ENCODE results near the gene WWOX.

Gene WWOX

DNA sequence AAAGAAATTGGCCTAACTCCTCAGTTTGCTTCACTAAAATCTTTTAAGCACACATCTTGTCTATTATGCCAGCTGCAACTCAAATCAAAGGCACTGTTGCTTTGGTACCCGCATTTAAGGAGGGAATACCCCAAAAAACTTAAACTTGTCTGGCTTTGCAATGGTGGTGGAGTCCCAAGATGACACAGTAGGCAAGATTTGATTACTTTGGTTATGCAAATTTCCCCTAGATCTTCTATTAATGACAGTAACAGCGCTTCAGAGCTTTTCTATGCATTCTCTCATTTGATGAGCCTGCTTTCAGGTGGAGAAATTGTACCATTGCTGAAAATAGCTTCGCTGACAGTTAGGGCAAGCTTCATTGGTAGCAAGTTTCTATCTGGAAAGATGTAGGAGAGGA lies 27.2 kb downstream of the WWOX start:
- Histone ChIP-seq H3K9me3 (ENCODE audit: control insufficient read depth in 2 of 2, low read length in 2 of 2) (peaks cover 0 to 5% of the 10 kb centered on the region in 2 donors), H3K4me3 (ENCODE audit: low read length in 2 of 2) (peak overlapping the region; percentile 18 to 23), H3K27ac (ENCODE audit: low read length) (no peak overlapping the region), H3K27me3 (ENCODE audit: control insufficient read depth in 1 of 2, insufficient read depth in 2 of 2, low read length in 2 of 2) (no peaks in the 10 kb centered on the region), H3K4me1 (ENCODE audit: control insufficient read depth, insufficient read depth, low read length) (peaks cover 11% of the 10 kb centered on the region), H3K36me3 (ENCODE audit: control insufficient read depth in 2 of 2, insufficient read depth in 2 of 2, low read length in 2 of 2) (peaks cover 0 to 2% of the 10 kb centered on the region in 2 donors), H3K9ac (ENCODE audit: low read length in 2 of 2) (no peak overlapping the region)

DNA sequence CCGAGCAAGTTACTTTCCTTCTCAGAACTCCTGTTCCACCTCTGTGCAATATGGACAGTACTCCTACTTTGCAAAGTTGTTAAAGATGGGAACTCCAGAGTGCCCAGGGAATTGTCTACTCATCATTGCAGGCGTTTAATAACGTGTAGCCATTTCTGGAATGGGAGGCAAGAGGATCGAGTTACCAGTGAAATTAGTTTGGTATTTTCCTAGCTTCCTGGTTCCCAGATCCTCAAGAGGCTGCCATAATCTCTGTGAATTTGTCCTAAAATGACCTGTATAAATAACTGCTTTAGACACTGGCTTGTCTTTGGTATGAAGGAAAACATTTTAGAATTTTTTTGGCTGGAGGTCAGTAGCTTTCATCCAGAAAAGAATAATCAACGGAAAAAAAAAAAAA lies 27.7 kb downstream of the WWOX start:
- H3K4me3 ChIP-seq (ENCODE audit: low read length in 2 of 2): peak overlapping the region; percentile 18 to 23
- peaks cover 0 to 5% of the 10 kb centered on the region in 2 donors for H3K9me3 ChIP-seq (ENCODE audit: control insufficient read depth in 2 of 2, low read length in 2 of 2)
- no peak overlapping the region for H3K9ac ChIP-seq (ENCODE audit: low read length in 2 of 2)
- no peaks in the 10 kb centered on the region for H3K27me3 ChIP-seq (ENCODE audit: control insufficient read depth in 1 of 2, insufficient read depth in 2 of 2, low read length in 2 of 2)
- H3K27ac ChIP-seq (ENCODE audit: low read length): no peak overlapping the region
- peaks cover 0 to 2% of the 10 kb centered on the region in 2 donors for H3K36me3 ChIP-seq (ENCODE audit: control insufficient read depth in 2 of 2, insufficient read depth in 2 of 2, low read length in 2 of 2)
- H3K4me1 ChIP-seq (ENCODE audit: control insufficient read depth, insufficient read depth, low read length): peaks cover 11% of the 10 kb centered on the region

DNA sequence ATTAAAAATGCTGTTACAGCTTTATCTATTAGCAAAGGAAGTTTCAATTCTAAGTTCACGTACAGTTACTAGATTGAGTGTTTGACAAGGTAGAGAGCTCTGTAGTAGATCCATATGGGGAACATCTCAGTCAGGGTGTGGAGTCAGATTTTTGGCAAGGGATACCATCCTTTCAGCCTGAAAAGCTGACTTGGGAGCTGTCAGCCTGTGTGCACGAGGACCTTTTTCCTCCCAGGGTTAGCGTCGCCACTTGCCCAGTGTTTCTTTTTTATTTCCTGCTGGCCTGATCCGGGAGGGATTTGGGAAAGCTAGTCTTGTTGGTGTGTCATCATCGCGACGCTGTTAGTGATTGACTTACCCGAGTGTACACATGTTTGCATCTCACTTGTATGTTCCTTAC lies 29.5 kb downstream of the WWOX start:
- H3K36me3 ChIP-seq (ENCODE audit: control insufficient read depth in 2 of 2, insufficient read depth in 2 of 2, low read length in 2 of 2): peaks cover 0 to 2% of the 10 kb centered on the region in 2 donors
- H3K9ac ChIP-seq (ENCODE audit: low read length in 2 of 2): no peak overlapping the region
- H3K27ac ChIP-seq (ENCODE audit: low read length): no peak overlapping the region
- H3K4me1 ChIP-seq (ENCODE audit: control insufficient read depth, insufficient read depth, low read length): peaks cover 11% of the 10 kb centered on the region
- H3K4me3 ChIP-seq (ENCODE audit: low read length in 2 of 2): peak overlapping the region in 1 of 2 donors; percentile 8
- peaks cover 0 to 5% of the 10 kb centered on the region in 2 donors for H3K9me3 ChIP-seq (ENCODE audit: control insufficient read depth in 2 of 2, low read length in 2 of 2)
- no peaks in the 10 kb centered on the region for H3K27me3 ChIP-seq (ENCODE audit: control insufficient read depth in 1 of 2, insufficient read depth in 2 of 2, low read length in 2 of 2)

DNA sequence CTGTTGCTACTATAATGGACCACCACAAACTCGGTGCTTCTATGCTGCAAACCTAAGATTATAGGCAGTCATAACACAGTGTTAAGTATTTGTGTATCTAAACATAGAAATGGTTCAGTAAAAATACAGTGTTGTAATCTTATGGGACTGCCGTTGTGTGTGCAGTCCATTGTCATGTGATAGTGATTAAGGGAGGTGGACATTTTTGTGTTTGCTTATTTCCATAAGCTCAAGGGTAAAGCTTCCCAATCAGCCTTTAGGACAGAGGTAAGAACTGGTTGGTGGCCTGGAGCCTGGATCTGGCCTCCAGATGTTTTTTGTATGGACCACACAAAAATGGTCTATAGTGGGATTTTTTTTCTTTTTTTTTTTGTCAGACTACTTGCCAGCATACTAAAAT lies 29.9 kb downstream of the WWOX start:
- no peak overlapping the region for H3K9ac ChIP-seq (ENCODE audit: low read length in 2 of 2)
- H3K4me3 ChIP-seq (ENCODE audit: low read length in 2 of 2): no peak overlapping the region
- peaks cover 0 to 2% of the 10 kb centered on the region in 2 donors for H3K36me3 ChIP-seq (ENCODE audit: control insufficient read depth in 2 of 2, insufficient read depth in 2 of 2, low read length in 2 of 2)
- no peaks in the 10 kb centered on the region for H3K27me3 ChIP-seq (ENCODE audit: control insufficient read depth in 1 of 2, insufficient read depth in 2 of 2, low read length in 2 of 2)
- H3K27ac ChIP-seq (ENCODE audit: low read length): no peak overlapping the region
- H3K4me1 ChIP-seq (ENCODE audit: control insufficient read depth, insufficient read depth, low read length): peaks cover 11% of the 10 kb centered on the region
- H3K9me3 ChIP-seq (ENCODE audit: control insufficient read depth in 2 of 2, low read length in 2 of 2): peaks cover 0 to 5% of the 10 kb centered on the region in 2 donors

DNA sequence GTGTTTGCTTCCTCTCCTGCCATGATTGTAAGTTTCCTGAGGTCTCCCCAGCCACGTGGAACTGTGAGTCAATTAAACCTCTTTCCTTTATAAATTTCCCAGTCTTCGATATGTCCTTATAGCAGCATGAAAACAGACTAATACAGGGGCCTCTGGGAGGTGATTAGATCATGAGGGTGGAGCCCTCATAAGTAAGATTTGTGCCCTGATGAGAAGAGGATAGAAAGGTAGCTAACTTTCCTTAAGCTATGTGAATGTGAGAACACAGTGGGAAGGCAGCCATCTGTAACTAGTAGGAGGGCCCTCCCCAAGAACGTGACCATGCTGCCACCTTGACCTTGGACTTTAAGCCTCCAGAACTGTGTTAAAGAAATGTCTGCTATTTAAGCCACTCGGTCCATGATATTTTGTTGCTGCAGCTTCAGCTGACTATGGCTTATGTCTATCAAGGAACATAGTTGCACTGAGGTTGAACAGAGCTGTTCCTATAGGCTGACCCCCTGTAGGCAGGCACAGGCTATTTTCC lies 30.7 kb downstream of the WWOX start:
- Histone ChIP-seq H3K4me1 (ENCODE audit: control insufficient read depth, insufficient read depth, low read length) (peaks cover 11% of the 10 kb centered on the region), H3K9ac (ENCODE audit: low read length in 2 of 2) (no peak overlapping the region), H3K9me3 (ENCODE audit: control insufficient read depth in 2 of 2, low read length in 2 of 2) (peaks cover 0 to 5% of the 10 kb centered on the region in 2 donors), H3K36me3 (ENCODE audit: control insufficient read depth in 2 of 2, insufficient read depth in 2 of 2, low read length in 2 of 2) (peaks cover 0 to 2% of the 10 kb centered on the region in 2 donors), H3K4me3 (ENCODE audit: low read length in 2 of 2) (no peak overlapping the region), H3K27me3 (ENCODE audit: control insufficient read depth in 1 of 2, insufficient read depth in 2 of 2, low read length in 2 of 2) (no peaks in the 10 kb centered on the region), H3K27ac (ENCODE audit: low read length) (no peak overlapping the region)

DNA sequence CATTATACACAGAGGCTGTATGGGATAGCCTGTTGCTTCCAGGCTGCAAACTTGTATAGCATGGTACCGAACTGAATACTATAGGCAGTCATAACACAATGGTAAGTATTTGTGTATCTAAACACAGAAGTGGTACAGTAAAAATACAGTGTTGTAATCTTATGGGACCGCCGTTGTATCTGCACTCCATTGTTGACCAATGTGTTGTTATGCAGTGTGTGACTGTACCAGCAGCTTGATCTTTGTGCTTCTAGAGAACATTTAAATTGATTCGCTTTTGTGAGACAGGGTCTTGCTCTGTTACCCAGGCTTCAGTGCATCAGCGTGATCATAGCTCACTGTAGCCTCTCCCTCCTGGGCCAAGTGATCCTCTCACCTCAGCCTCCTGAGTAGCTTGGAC lies 31.5 kb downstream of the WWOX start:
- Histone ChIP-seq H3K27ac (ENCODE audit: low read length) (no peak overlapping the region), H3K4me1 (ENCODE audit: control insufficient read depth, insufficient read depth, low read length) (peaks cover 11% of the 10 kb centered on the region), H3K9ac (ENCODE audit: low read length in 2 of 2) (no peak overlapping the region), H3K9me3 (ENCODE audit: control insufficient read depth in 2 of 2, low read length in 2 of 2) (peaks cover 0 to 5% of the 10 kb centered on the region in 2 donors), H3K36me3 (ENCODE audit: control insufficient read depth in 2 of 2, insufficient read depth in 2 of 2, low read length in 2 of 2) (peaks cover 0 to 2% of the 10 kb centered on the region in 2 donors), H3K4me3 (ENCODE audit: low read length in 2 of 2) (no peak overlapping the region), H3K27me3 (ENCODE audit: control insufficient read depth in 1 of 2, insufficient read depth in 2 of 2, low read length in 2 of 2) (no peaks in the 10 kb centered on the region)

DNA sequence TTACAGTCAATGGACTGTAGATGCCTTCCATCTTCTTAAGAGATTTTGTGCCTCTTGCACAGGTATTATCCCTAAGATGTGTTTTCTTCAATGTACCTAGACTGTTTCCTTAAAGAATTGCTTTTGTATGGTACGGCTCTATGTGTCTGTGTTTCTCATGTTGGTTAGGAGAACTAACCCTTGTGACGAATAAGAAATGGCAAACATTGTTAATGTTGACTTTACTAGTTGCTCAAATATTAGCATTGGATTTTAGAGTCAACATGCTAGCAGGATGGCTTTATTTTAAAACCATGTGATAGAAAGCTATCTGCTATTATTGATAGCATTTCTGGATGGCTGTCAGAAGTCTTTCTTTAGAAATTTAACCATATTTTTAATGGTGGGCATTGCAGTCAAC lies 34.5 kb downstream of the WWOX start:
- H3K4me1 ChIP-seq (ENCODE audit: control insufficient read depth, insufficient read depth, low read length): no peaks in the 10 kb centered on the region
- no peak overlapping the region for H3K4me3 ChIP-seq (ENCODE audit: low read length in 2 of 2)
- no peak overlapping the region for H3K9ac ChIP-seq (ENCODE audit: low read length in 2 of 2)
- H3K9me3 ChIP-seq (ENCODE audit: control insufficient read depth in 2 of 2, low read length in 2 of 2): peaks cover 0 to 5% of the 10 kb centered on the region in 2 donors
- H3K36me3 ChIP-seq (ENCODE audit: control insufficient read depth in 2 of 2, insufficient read depth in 2 of 2, low read length in 2 of 2): peaks cover 0 to 2% of the 10 kb centered on the region in 2 donors
- H3K27ac ChIP-seq (ENCODE audit: low read length): no peak overlapping the region
- H3K27me3 ChIP-seq (ENCODE audit: control insufficient read depth in 1 of 2, insufficient read depth in 2 of 2, low read length in 2 of 2): no peaks in the 10 kb centered on the region

DNA sequence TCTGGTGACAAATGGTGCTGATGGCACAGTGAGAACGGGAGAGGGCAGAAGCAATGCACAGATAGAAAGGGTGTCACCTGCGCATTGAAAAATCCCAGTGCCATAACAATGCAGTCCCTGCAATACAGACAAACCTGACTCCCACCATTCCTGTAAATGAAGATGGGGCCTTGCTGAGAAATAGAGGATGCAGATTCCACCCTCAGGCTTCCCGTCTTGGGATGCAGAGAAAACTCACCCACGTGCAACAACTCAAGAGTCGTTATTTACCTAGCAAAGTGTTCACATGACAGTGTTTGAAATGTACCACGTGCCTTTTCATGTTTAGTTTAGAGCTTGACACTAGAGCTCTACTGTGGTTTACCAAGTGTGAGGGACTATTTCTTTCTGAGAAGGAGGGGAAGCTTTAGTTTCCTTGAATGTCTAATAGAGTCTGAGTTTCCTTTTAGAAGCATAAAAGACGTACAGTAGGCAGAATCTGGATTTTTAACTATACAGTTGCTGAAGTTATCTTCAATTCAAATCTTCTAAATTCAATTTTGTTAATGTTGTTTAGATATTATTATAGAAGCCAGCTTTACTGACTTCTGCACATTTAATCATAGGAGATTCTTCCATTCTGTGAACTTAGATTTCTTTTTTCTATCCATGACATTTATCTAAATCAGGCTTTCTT lies 35.6 kb downstream of the WWOX start:
- H3K27ac ChIP-seq (ENCODE audit: low read length): no peak overlapping the region
- H3K4me3 ChIP-seq (ENCODE audit: low read length in 2 of 2): no peak overlapping the region
- no peak overlapping the region for H3K9ac ChIP-seq (ENCODE audit: low read length in 2 of 2)
- no peaks in the 10 kb centered on the region for H3K4me1 ChIP-seq (ENCODE audit: control insufficient read depth, insufficient read depth, low read length)
- H3K9me3 ChIP-seq (ENCODE audit: control insufficient read depth in 2 of 2, low read length in 2 of 2): peaks cover 0 to 3% of the 10 kb centered on the region in 2 donors
- H3K27me3 ChIP-seq (ENCODE audit: control insufficient read depth in 1 of 2, insufficient read depth in 2 of 2, low read length in 2 of 2): no peaks in the 10 kb centered on the region
- peaks cover 0 to 2% of the 10 kb centered on the region in 2 donors for H3K36me3 ChIP-seq (ENCODE audit: control insufficient read depth in 2 of 2, insufficient read depth in 2 of 2, low read length in 2 of 2)

DNA sequence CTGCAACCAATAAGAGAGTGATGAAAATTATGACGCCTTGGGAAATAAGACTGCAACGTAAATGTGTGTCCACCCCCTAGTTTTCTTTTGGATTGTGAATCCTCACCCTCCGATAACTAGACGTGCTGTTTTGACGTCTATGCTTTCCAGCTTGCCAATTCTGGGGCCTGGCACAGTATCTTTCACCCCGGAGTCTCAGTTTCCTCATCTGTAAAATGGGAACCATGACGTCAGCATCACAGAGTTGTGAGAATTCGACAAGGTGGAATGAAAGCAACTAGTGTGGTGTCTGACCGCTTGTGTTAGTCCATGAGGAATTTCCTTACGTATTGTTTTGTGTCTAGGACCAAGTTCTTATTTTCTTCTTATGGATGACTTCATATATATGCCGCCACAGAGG lies 37.7 kb downstream of the WWOX start:
- Histone ChIP-seq H3K4me3 (ENCODE audit: low read length in 2 of 2) (no peak overlapping the region), H3K9me3 (ENCODE audit: control insufficient read depth in 2 of 2, low read length in 2 of 2) (no peaks in the 10 kb centered on the region), H3K36me3 (ENCODE audit: control insufficient read depth in 2 of 2, insufficient read depth in 2 of 2, low read length in 2 of 2) (no peaks in the 10 kb centered on the region), H3K4me1 (ENCODE audit: control insufficient read depth, insufficient read depth, low read length) (no peaks in the 10 kb centered on the region), H3K27ac (ENCODE audit: low read length) (no peak overlapping the region), H3K9ac (ENCODE audit: low read length in 2 of 2) (no peak overlapping the region), H3K27me3 (ENCODE audit: control insufficient read depth in 1 of 2, insufficient read depth in 2 of 2, low read length in 2 of 2) (no peaks in the 10 kb centered on the region)

DNA sequence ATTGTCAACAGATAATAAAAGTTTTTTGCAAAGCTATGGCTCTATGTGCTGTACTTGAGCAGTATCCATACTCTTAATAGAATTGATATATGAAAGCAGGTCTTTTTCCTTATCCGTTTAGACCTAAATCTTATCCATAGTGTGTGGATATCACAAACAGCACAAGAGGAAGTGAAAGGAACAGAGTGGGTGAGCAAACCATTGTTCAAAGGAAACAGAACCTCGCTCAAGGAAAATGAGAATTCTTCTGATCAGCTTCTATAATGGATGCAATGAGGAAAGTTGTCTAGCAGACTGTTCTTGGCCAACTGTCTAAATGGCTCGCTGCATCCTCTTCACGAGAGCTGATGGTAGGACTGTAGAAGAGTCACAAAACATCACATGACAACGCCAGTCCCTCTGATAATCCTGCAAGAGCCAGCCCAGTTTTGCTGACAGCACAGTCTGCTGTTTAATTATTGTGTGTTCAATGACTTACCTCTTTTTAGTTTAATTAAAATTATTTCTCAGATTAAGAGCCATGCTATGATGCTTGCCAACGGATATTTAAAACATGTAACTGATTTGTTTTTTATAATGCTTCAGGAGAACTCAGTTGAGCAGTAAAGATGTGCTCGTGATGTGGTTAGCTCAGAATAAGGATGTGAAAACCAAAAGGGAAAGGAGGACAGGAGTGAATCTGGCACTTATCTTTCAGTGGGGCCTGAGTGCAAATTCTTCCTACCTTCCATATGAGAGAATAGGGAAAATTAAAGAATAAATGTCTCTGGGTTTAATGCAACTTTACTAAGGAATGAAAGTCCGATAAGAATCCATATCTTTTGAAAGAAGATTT lies 38.5 kb downstream of the WWOX start:
- Histone ChIP-seq H3K4me1 (ENCODE audit: control insufficient read depth, insufficient read depth, low read length) (no peaks in the 10 kb centered on the region), H3K9me3 (ENCODE audit: control insufficient read depth in 2 of 2, low read length in 2 of 2) (no peaks in the 10 kb centered on the region), H3K36me3 (ENCODE audit: control insufficient read depth in 2 of 2, insufficient read depth in 2 of 2, low read length in 2 of 2) (no peaks in the 10 kb centered on the region), H3K9ac (ENCODE audit: low read length in 2 of 2) (no peak overlapping the region), H3K27me3 (ENCODE audit: control insufficient read depth in 1 of 2, insufficient read depth in 2 of 2, low read length in 2 of 2) (no peaks in the 10 kb centered on the region), H3K27ac (ENCODE audit: low read length) (no peak overlapping the region), H3K4me3 (ENCODE audit: low read length in 2 of 2) (no peak overlapping the region)
